PC-3 (cell line): ENCODE results near the gene CNTN1. TPM values are rescaled to one million over a fixed set of nuclear protein-coding genes. Genes with fewer than 3 reads are reported as not detected.

Source experiments
- ATAC-seq: fragments of 200-7000 bp; cut with Tn5 transposase; 2 replicates; pipeline ENCODE4 v1.9.1; 2020; ENCODE audit warnings: mild to moderate bottlenecking, moderate library complexity
- BruUV-seq: library from RNA; stranded (reverse); fragments of 400-500 nt; replicated peaks from 2 replicates; lab custom pipeline; 2021; lab: Mats Ljungman, UMichigan
- CTCF ChIA-PET: fragments of 300-600 bp; sonication (Branson Sonifier 250); formaldehyde crosslinking; loops from one replicate; lab custom pipeline; 2022; ENCODE audit warnings: antibody characterized with exemption; lab: Charles Lee
- POLR2A ChIA-PET: fragments of 300-600 bp; sonication (Branson Sonifier 250); formaldehyde crosslinking; loops from one replicate; lab custom pipeline; 2022; ENCODE audit warnings: antibody characterized with exemption; ENCODE audit not compliant: unreplicated experiment; lab: Charles Lee
- DNase-seq: peaks from one replicate; pipeline ENCODE4 v3.0.0-alpha.2; 2015
- H2AFZ ChIP-seq: fragments of 300-600 bp; sonication (generic); 2 replicates; pipeline ENCODE4 v1.6.0; 2016; ENCODE audit warnings: antibody characterized with exemption, low read length
- H3F3A ChIP-seq: fragments of 300-600 bp; sonication (generic); one replicate; pipeline ENCODE4 v1.6.0; 2017; ENCODE audit warnings: antibody characterized with exemption, low read length, control low read depth, mild to moderate bottlenecking; ENCODE audit not compliant: unreplicated experiment
- H3K27ac ChIP-seq: fragments of 300-600 bp; sonication (generic); 2 replicates; pipeline ENCODE4 v1.5.1; 2016; ENCODE audit warnings: mild to moderate bottlenecking, low read length
- H3K27me3 ChIP-seq: fragments of 300-600 bp; sonication (generic); 2 replicates; pipeline ENCODE4 v1.6.1; 2016; ENCODE audit warnings: low read length, mixed read lengths
- H3K36me3 ChIP-seq: fragments of 300-600 bp; sonication (generic); 2 replicates; pipeline ENCODE4 v1.6.1; 2016; ENCODE audit warnings: low read depth, mixed run types, low read length, mixed read lengths
- H3K4me1 ChIP-seq: fragments of 300-600 bp; sonication (generic); 2 replicates; pipeline ENCODE4 v1.5.1; 2016; ENCODE audit warnings: low read length; ENCODE audit not compliant: insufficient read depth
- H3K4me2 ChIP-seq: fragments of 300-600 bp; sonication (generic); 2 replicates; pipeline ENCODE4 v1.6.0; 2016; ENCODE audit warnings: low read length
- H3K4me3 ChIP-seq: fragments of 300-600 bp; sonication (generic); 2 replicates; pipeline ENCODE4 v1.5.1; 2016; ENCODE audit warnings: mild to moderate bottlenecking, low read length, mixed read lengths
- H3K79me2 ChIP-seq: fragments of 300-600 bp; sonication (generic); 2 replicates; pipeline ENCODE4 v1.6.1; 2017; ENCODE audit warnings: low read length, mixed read lengths
- H3K9ac ChIP-seq: fragments of 300-600 bp; sonication (generic); 2 replicates; pipeline ENCODE4 v1.6.0; 2016; ENCODE audit warnings: mild to moderate bottlenecking, low read length
- H3K9me2 ChIP-seq: fragments of 300-600 bp; sonication (generic); replicated peaks from 2 replicates; pipeline ENCODE4 v1.6.1; 2016; ENCODE audit warnings: mixed run types, low read length, mixed read lengths
- H3K9me3 ChIP-seq: fragments of 300-600 bp; sonication (generic); 2 replicates; pipeline ENCODE4 v1.6.1; 2016; ENCODE audit warnings: low read length, mixed read lengths
- H4K20me1 ChIP-seq: fragments of 300-600 bp; sonication (generic); 2 replicates; pipeline ENCODE4 v1.6.1; 2016; ENCODE audit warnings: low read length, mixed read lengths
- EZH2 ChIP-seq: fragments of 300-600 bp; sonication (generic); IDR thresholded peaks from one replicate; pipeline ENCODE4 v1.6.1; 2017; ENCODE audit warnings: antibody characterized with exemption, mild to moderate bottlenecking, low read length; ENCODE audit not compliant: unreplicated experiment
- EZH2phosphoT487 ChIP-seq: fragments of 300-600 bp; sonication (generic); IDR thresholded peaks from 2 replicates; pipeline ENCODE4 v1.6.1; 2018; ENCODE audit warnings: mild to moderate bottlenecking, antibody characterized with exemption, low read length, borderline replicate concordance
- intact Hi-C: fragments of 100-400 bp; cut with micrococcal nuclease; formaldehyde crosslinking; loops from 2 replicates; pipeline ENCODE4 v1.9.0; 2023
- total RNA-seq: library from RNA; depleted of rRNA; stranded (reverse); fragments of >200 nt; gene quantifications from 2 replicates; pipeline ENCODE4 v1.2.3, GENCODE V29; 2014
- TF ChIP-seq, protein P1 (sequence below): fragments of 300-600 bp; sonication (generic); conservative IDR thresholded peaks from 2 replicates; pipeline ENCODE4 v1.5.1; 2017; ENCODE audit warnings: antibody characterized with exemption, low read depth, mild to moderate bottlenecking, low read length

CNTN1 gene
- total RNA-seq, 1 experiment from 2014 or later: not detected

DNA sequence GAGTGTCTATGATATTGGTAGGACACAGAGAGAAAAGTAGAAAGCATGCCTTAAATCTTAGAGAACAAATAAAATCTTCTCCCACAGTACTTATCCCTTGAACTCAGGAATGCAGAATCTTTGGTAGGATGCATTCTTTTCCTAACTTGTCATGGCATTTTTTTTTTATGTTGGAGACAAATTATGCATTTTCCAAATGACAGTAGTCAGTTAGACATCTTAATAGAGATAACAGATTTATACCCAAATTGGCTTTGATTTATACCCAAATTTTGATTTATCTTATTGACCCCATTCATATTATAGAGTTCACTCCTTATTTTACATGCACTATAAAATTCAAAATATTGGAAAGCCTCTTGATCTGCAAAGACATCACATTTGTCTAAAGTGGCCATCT lies 132.9 kb downstream of the CNTN1 start:
- H4K20me1 ChIP-seq: no peaks in the 10 kb centered on the region
- no peaks in the 10 kb centered on the region for H3K9me2 ChIP-seq
- H3K27ac ChIP-seq: no peak overlapping the region
- TF ChIP-seq, protein P1, sequence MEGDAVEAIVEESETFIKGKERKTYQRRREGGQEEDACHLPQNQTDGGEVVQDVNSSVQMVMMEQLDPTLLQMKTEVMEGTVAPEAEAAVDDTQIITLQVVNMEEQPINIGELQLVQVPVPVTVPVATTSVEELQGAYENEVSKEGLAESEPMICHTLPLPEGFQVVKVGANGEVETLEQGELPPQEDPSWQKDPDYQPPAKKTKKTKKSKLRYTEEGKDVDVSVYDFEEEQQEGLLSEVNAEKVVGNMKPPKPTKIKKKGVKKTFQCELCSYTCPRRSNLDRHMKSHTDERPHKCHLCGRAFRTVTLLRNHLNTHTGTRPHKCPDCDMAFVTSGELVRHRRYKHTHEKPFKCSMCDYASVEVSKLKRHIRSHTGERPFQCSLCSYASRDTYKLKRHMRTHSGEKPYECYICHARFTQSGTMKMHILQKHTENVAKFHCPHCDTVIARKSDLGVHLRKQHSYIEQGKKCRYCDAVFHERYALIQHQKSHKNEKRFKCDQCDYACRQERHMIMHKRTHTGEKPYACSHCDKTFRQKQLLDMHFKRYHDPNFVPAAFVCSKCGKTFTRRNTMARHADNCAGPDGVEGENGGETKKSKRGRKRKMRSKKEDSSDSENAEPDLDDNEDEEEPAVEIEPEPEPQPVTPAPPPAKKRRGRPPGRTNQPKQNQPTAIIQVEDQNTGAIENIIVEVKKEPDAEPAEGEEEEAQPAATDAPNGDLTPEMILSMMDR: no peak
- TF ChIP-seq EZH2phosphoT487: no peak
- TF ChIP-seq EZH2: no peak
- no peaks in the 10 kb centered on the region for H3K36me3 ChIP-seq
- H3K9me3 ChIP-seq: no peaks in the 10 kb centered on the region
- no peaks in the 10 kb centered on the region for H3K79me2 ChIP-seq
- peaks cover 17% of the 10 kb centered on the region for H3K27me3 ChIP-seq
- H3K4me2 ChIP-seq: no peak overlapping the region
- POLR2A ChIA-PET: no interaction called here
- ATAC-seq: no peak
- DNase-seq: no peak
- H3K9ac ChIP-seq: no peak overlapping the region
- BruUV-seq: no TSS peak
- intact Hi-C loops: no loop called here
- no peak overlapping the region for H2AFZ ChIP-seq
- no peaks in the 10 kb centered on the region for H3F3A ChIP-seq
- peaks cover 8% of the 10 kb centered on the region; the same call in 1 of the 2 replicates for H3K4me1 ChIP-seq
- no peak overlapping the region for H3K4me3 ChIP-seq
- CTCF ChIA-PET: no interaction called here

DNA sequence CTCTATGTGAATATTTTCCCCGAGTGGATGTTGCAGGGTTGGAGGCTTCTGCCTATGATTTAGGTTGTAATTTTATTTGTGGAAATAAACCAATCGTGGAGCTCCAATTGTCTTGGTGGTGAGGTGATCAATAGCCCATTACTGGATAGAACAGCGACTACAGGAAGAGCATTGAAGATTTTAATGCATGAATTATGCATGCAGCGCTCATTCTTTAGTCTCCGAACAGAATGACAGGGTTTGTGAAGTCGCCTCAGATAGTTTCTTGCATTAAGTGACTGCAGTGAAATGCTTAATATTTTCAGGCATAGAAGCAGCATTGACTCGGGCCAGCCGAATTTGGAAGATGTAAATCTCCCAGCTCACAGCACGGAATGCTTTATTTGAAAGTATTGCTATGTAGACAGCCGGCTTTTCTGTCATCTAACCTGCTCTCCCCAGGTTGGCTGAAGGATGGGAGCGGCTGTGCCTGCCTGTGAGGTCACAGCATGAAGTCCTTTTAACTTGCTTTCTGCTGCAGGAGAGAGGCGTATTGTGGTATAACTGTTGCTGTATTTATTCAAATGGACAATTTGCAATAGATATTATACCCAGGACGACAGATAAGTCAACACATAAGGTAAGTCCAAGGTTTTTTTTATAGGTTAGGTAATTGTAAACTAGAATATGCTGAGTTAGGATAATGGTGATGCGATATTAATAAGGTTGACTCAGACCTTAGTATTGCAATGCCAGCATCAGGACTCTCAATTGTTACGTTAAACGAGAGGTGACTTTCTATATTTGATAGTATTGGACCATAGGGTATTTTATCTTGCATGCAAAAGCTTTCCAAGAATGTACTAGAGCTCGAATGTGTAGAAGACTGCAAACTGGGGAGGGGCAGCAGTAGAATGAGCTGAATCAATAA lies 135.7 kb downstream of the CNTN1 start:
- no peaks in the 10 kb centered on the region for H3K9me3 ChIP-seq
- intact Hi-C loops: no loop called here
- no peak overlapping the region for H2AFZ ChIP-seq
- no TSS peak for BruUV-seq
- H3K9ac ChIP-seq: no peak overlapping the region
- no peaks in the 10 kb centered on the region for H3K36me3 ChIP-seq
- no peak overlapping the region for H3K27ac ChIP-seq
- ChIA-PET CTCF (no interaction called here), POLR2A (no interaction called here)
- ATAC-seq (no peak), DNase-seq (no peak)
- H3K4me2 ChIP-seq: no peak overlapping the region
- H3F3A ChIP-seq: no peaks in the 10 kb centered on the region
- H3K4me3 ChIP-seq: no peak overlapping the region
- peaks cover 17% of the 10 kb centered on the region for H3K27me3 ChIP-seq
- TF ChIP-seq EZH2 (no peak), EZH2phosphoT487 (no peak)
- TF ChIP-seq, protein P1: no peak
- no peaks in the 10 kb centered on the region for H4K20me1 ChIP-seq
- no peaks in the 10 kb centered on the region for H3K9me2 ChIP-seq
- no peaks in the 10 kb centered on the region for H3K79me2 ChIP-seq
- peaks cover 10% of the 10 kb centered on the region; the same call in 1 of the 2 replicates for H3K4me1 ChIP-seq

DNA sequence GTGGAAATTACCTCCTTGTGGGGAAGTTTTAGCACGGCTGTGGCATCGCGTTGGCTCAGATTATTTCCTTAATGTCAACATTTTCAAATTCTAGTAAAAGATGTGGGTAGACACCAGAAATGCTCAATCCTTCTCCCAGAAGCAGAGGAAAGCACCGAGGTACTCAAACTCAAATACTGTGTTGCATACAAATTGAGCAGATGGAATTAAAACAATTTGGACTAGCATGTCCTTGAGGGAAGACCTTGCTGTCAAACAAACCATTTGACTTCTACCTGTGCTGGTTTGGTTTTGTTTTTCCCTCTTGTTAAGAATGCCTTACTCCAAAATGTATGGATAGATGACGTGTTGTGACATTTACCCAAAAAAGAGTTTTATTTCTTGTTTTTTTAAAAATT lies 136.4 kb downstream of the CNTN1 start:
- Histone ChIP-seq H3K27me3 (peaks cover 19% of the 10 kb centered on the region), H3K36me3 (no peaks in the 10 kb centered on the region), H3K27ac (no peak overlapping the region), H3K4me3 (no peak overlapping the region), H3F3A (no peaks in the 10 kb centered on the region), H3K9me2 (no peaks in the 10 kb centered on the region), H4K20me1 (no peaks in the 10 kb centered on the region), H3K9me3 (no peaks in the 10 kb centered on the region), H3K4me2 (no peak overlapping the region), H3K9ac (no peak overlapping the region), H2AFZ (no peak overlapping the region), H3K79me2 (no peaks in the 10 kb centered on the region), H3K4me1 (peaks cover 10% of the 10 kb centered on the region; the same call in 1 of the 2 replicates)
- TF ChIP-seq EZH2 (no peak), EZH2phosphoT487 (no peak)
- TF ChIP-seq, protein P1: no peak
- DNase-seq (no peak), ATAC-seq (no peak)
- ChIA-PET CTCF (no interaction called here), POLR2A (no interaction called here)
- no TSS peak for BruUV-seq
- intact Hi-C loops: no loop called here
